Measurements from ENCODE around the gene ROBO4.
A peak's percentile ranks its signal among the peaks of the same experiment; 100 is the strongest.

The ROBO4 gene

DNA sequence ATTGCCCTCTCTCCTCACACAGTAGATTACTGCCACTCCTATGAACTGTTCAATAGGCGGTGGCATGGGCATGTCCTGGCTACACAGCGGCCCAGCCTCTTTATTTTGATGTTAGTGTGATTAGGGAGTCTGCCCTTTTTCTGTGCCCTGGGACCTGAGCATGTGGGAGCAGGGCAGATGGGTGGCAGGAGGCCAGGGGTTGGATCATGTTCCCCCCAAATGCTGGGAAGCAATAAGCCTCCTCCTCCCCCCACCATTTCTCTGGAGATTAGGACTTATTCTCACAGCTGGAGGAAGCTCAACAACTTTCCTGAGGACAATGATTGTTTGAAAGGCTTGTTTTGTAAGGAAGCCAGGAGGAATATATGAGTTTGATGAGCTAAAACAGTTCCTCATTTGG lies 22.2 kb upstream of the ROBO4 start:
- no peak for DNase-seq (ENCODE audit: low read depth, low spot score)

DNA sequence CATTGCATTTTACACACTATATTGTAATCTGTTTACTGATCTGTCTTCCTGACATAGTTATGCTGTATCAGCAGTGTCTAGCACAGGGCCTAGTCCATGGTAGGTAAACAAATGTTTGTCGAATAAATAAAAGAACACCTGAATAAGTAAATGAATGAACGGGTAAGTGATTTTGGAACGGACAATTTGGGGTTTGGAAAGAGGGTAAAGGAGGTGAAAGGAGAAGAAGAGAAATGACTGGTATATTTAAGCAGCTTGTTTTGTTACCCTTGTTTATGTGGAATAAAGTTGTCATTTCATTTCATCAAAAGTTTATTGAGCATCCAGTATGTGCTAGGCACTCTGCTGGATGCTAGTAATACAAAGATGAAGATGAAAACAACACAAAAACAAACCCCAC lies 21.3 kb upstream of the ROBO4 start, which contains the start of gene HEPN1:
Gene HEPN1, plus strand, starts transcription at position 301 of the 400 bp plus-strand sequence.
- DNase-seq (ENCODE audit: low read depth, low spot score): no peak

DNA sequence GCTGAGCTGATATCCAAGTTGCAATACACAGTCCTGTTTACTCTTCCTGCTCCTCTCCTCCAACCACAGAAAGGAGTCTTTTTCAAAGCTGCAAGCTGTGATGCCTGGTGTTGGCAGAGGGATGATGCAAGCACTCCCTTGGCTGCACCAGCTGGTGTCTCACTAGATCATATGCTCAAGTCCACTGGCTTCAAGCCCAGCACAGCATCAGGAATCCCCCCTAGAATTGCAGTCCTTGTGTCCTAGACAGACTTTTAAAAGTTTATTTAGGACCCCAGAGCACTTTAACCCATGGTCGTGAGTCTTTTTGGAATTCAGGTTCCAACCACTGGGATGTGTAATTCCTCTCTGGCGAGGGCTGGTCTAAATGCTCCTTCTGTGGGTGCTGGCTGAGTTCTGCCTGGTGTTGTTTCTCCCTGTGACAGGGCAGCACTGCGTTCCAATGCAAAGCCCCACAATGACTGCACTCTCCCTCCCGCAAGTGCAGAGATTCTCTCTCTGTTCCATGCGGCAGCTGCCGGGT lies 19.5 kb upstream of the ROBO4 start:
- DNase-seq (ENCODE audit: low read depth, low spot score): no peak

DNA sequence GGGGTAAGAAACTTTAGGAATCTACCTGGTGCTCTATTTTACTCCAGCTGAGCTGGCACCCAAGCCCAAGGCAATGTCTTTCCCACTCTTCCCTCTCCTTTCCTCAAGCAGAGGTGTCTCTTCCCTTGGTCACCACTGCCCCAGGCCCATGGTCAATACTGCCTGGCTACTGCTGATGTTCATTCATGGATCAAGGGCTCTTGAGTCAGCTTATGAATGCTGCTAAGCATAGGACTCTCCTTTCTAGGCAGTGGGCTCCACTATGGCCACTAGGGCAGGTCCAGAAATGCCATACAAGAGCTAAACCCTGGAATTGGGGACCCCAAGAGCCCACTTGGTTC lies 18.7 kb upstream of the ROBO4 start:
- DNase-seq (ENCODE audit: low read depth, low spot score): no peak

DNA sequence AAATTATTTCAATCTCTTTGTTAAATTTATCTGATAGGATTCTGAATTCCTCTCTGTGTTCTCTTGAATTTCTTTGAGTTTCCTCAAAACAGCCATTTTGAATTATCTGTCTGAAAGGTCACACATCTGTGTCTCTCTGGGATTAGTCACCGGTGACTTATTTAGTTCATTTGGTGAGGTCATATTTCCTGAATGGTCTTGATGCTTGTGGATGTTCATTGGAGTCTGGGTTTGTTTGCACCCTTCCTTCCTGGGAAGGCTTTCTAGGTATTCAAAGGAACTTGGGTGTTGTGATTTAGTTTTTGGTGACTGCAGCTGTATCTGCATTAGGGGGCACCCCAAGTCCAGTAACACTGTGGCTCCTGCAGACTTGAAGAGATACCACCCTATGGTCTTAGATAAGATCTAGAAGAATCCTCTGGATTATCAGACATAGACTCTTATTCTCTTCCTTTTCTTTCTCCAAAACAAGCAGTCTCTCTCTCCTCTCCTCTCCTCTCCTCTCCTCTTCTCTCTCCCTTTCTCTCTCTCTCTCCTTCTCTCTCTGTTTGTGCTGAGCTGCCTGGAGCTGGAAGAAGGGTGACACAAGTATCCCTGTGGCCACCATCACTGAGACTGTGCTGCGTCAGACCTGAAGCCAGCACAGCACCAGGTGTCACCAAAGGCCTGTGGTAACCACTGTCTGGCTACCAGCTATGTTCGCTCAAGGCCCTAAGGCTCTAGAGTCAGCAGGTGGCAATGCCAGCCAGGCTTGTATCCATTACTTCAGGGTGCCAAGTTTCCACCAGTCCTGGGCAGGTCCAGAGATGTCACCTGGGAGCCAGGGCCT lies 18.1 kb upstream of the ROBO4 start:
- DNase-seq (ENCODE audit: low read depth, low spot score): no peak

DNA sequence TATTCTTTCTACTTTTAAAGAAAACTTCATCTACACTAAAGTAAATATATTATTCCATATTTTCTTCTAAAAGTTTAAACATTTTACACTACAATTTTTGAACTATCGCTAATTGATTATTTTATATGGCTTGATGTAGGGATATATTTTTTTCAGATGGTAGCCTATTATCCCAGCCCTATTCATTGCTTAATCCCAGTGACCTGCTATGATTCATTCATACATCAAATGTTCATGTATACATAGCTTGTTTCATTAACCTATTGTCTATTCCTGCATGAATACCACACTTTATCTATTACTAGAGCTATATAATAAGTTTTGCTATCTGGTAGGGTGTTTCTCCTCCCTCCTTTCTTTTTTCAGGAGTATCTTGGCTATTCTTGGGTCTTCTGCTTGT lies 5.0 kb upstream of the ROBO4 start:
- no peak for DNase-seq (ENCODE audit: low read depth, low spot score)

DNA sequence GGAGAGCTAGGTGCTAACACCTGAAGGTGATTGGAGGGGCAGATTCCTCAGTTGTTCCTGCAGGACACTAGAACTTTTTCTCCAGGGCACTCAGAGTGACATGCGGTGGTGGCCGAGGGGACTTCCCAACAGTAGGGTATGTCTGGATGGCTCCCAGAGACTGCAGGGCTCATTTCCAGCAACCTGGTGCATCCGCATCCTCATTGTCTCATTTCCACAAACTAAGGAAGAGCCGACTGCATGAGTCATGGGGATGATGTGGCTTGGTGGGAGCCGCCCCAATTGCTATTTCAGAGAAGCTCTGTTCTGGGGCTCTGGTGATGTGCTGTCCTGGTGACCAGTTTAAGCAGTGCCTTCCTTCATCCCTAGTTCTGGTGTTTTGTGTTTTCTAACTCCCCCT lies 2.8 kb upstream of the ROBO4 start:
- peak; percentile 36 for DNase-seq (ENCODE audit: low read depth, low spot score)

DNA sequence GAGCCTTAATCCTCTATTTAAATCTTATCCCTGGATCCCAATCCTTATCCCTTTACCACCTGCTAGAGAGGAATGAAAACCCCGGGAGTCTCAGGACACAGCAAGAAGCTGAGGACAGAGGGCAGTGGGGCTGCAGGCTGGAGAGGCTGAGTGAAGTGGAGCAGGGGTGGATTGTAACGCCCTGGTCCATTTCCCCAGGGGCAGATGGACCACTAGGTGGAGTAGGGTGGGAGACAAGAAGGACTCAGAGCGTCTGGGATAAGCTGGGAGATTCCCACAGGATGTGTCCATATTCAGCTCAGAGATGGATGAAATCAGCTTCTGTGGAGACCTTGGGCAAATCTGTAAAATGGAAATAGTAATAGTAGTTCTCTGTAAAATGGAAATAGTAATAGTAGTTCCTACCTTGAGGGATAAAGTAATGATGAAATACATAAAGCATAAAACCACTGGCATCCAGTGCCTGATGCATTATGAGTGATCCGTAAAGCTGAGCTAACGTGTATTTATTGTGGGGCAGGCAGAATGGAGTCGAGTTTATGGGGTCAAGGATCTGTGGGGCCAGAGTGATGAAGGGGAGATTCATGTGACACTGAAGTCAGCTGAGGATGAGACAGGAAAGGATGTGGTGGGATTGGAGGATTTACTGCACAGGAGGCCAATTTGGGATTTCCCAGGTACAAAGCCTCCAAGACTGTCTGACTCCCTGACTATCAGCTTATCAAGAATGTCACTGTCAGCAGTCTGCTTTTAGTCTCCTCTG lies 1.9 kb upstream of the ROBO4 start:
- DNase-seq (ENCODE audit: low read depth, low spot score): no peak

DNA sequence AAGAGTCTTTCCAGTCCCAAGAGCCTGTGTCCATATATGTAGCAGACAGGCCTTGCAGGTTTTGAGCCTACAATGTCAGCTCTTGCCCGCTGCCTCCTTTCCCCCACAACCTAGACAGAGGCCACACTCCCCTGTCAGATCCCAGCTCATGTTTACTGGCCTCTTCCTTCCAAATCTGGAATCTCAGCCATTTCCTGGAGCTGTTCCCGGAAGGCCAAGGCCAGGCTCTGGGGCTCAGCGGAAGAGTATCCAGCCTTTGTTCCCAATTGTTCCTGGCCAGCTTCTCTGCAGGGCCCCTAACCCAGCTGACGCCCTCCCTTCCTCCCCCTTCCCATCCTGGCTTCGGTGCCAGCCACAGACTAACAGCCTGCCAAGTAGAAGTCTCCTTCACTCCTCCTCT lies 1.0 kb upstream of the ROBO4 start:
- no peak for DNase-seq (ENCODE audit: low read depth, low spot score)

DNA sequence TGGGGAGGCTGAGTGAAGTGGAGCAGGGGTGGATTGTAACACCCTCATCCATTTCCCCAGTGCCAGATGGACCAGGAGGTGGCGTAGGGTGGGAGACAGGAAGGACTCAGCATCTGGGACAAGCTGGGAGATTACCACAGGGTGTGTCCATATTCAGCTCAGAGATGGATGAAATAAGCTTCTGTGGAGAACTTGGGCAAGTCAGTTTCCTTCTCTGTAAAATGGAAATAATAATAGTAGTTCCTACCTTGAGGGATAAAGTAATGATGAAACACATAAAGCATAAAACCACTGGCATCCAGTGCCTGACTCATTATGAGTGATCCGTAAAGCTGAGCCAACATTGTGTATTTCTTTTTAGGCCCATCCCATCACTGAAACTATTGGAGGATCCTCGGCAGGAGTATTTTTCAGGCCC lies 607 bp upstream of the ROBO4 start:
- DNase-seq (ENCODE audit: low read depth, low spot score): no peak

DNA sequence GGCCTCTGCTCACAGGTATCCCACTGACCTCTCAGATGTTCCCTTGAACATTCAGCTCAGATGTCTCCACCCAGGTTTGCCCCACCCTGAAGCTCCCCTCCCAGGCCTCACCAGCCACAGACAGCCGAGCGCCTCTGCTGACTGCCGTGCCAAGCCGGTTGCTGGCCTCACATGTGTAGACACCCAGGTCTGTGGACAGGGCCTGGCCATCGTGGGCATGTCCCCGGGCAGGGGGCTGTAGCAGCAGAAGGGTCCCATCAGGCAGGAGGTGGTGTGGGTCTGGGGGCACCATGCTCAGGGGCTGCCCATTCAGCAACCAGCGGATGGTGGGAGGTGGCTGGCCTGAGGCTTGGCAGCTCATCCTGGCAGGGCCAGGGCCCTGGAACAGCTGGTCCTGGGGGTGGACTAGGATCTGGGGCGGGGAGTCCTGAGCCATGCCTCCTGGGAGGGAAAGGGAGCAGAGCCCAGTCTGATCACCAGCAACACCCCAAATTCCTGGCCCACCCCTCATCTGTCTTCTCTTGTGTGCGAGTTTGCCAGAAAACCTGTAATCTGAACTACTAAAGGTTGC lies 759 bp downstream of the ROBO4 start:
- no peak for DNase-seq (ENCODE audit: low read depth, low spot score)

DNA sequence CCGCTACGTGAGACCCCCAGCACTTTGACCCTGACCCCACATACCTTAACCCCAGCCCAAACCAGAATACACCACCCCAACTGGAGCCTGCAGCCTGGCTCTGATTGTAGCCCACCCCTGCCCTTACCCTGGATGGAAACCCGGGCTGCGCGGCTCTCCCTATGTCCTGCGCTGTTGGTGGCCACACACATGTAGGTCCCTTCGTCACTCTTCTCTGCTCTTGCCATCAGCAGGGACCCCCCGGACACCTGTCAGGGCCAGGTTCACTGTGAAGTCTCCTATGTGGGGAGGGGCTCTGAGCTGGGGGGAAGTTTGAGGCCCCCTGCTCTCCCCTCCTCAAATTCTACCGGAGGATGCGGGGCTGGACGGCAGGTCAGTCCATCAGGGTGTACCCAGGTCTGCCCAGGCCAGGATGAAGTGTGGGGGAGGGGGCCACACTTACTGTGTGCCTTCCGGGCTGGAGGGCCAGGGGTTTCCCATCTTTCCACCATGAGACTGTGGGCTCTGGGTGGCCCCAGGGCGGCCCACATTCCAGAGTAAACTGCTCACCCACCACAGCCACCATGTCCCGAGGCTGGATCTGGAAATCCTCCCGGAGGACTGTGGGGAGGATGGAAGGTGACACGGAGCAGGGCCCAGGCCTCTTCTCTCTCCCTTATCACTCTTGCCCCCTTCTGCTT lies 1.5 kb downstream of the ROBO4 start:
- DNase-seq (ENCODE audit: low read depth, low spot score): peak; percentile 42

DNA sequence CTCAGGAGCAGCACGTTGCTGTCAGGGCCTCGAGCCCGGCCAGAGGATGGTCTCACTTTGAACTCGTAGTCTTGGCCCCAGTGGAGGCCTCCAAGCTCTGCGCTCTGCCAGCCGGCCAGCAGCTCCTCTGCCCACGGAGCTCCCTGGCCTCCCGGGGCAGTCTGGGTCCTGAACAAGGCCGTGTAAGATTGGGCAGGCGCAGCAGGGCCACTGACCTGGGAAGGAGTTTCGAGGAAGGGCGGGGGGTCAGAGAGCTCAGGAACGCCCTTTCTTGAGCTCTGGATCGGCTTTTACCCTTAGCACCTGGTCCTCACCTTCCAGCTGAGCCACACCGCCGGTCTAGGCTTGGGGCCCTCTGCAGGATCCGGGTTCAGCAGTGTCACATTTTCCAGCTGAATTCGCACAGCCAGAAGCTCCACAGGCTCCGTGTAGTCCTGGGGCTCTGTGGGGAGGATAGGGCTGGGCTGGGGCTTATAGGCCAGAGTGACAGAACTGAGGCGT lies 2.1 kb downstream of the ROBO4 start:
- DNase-seq (ENCODE audit: low read depth, low spot score): no peak

DNA sequence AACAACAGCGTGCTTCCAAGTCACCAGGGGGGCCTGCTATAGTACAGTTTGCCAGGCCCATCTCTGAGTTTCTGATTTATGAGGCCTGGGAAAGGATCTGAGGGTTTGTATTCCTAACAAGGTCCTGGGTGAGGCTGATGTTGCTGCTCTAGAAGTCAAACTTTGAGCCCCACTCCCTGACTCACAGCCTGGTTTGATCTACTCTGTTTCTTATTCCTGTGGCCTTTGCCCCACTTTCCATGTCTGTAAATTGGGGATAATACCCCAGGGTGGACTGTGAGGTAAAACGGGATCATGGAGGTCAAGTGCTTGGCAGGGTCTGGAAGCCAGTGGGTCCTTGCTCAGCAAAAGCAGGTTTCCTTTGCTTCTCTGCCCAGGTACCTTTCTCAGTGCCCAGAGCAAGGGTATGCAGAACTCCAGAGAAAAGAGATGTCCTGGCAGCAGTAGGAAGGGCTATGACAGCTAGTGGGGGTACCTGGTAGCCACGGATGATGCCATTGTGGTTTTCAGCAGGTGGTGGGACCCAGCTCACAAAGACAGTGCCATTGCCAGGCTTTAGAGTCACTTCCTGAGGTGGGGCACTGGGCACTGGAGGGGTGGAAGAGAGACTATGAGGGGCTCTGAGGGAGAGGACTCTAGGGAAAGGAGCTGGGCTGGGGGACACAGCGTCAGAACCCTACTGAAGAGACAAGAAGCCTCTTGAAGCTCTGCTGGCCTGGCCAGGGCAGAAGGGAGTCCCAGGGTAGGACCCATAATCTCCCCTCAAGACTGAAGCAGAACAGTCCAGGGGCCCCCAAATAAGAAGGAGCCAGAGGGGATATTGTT lies 2.8 kb downstream of the ROBO4 start:
- no peak for DNase-seq (ENCODE audit: low read depth, low spot score)

DNA sequence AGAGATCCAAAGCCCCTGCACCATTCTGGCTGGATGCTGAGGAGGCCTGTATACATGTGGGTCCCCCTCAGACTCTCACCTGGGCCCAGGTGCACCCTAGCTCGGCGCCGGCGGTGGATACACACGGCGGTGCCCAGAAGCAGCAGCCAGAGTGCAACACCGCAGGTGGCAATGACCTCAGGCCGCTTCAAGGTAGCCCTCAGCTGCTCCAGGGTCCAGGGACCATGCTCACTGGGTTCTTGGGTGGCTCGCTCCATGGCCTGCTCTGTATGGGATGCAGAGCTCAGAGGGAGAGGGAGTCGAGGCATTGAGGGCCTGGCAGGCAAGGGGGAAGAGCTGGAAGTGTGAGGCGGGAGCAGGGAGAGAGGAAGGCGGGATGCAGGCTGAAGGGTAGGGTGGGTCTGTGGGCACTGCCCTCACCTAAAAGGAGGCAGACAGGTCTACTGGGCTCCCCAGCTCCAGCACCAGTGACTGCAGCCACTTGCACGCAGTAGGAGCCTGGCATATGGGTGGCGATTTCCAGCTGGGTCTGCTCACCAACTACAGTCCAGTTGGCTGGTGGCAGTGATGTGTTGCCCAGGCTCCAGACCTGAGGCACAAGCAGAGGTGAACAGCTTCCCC lies 3.8 kb downstream of the ROBO4 start:
- no peak for DNase-seq (ENCODE audit: low read depth, low spot score)

DNA sequence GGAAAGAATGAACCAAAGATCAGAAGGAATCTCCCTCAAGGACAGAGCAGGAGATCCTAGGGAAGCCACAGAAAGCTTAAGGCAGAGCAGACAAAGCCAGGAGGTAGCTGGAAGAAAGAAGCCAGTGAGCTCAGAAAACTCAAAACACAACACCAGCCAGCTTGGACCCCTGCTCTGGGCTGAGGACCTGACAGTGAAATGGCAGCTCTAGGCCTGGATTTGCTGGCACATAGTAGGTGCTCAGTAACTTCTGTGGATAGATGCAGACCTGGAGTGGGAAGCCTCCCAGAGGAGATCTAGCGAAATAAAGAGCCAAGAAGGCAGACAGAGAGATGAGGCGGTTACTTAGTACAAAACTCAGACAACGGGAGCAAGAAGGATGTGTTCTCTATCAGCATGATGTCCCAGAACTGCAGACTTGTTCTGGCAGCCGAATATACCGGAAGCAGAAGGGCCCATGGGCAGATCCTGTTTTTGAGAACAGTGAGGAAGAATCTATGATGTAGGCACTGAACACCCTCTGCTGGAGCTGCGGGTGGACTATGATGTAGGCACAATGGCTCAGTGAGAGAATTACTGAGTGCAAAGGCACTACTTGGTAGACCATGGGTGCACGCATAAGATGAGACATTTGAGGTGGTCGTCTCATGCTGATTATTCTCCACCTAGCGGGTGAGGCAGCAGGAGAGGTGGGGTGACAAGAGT lies 4.8 kb downstream of the ROBO4 start:
- DNase-seq (ENCODE audit: low read depth, low spot score): no peak

DNA sequence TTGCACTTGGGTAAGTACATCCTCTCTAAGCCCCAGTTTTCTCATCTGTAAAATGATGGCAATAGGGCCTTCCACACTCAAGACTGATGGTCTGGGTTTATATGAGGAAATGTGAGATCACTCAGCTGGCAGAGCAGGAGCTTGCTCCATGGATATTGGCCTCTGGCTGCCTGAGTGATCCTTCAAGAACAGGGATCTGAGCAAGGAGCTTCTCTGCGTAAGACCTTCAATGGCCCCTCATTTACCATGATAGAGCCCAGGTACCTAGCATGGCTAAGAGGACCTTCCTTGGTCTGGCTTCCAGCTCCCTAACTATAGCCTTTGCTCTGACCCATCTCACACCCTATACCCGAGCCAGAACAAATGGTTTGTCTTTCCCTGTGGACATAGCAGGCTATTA lies 5.5 kb downstream of the ROBO4 start:
- no peak for DNase-seq (ENCODE audit: low read depth, low spot score)

DNA sequence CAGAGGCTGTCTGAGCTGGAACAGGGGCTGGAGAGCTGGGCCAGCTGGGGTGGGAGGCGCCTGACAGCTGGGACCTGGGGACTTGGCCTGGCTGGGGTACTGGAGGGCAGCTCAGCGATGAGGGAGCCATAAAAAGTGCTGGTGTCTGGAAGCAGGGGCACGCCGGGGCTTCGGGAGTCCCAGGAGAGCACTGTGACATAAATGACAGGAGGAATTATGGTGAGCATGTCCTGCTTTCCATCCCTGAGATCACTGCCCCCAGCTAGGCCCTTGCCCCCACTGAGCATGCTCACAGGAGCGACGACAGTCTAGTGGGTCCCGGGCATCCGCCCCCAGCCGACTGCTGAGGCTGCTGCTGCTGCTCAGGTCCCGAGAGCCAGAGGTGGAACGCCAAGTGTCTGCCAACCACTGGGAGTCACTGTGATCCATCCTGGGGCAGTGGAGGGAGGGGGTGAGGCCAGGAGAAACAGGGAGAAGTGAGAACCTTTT lies 6.2 kb downstream of the ROBO4 start:
- peak; percentile 36 for DNase-seq (ENCODE audit: low read depth, low spot score)

DNA sequence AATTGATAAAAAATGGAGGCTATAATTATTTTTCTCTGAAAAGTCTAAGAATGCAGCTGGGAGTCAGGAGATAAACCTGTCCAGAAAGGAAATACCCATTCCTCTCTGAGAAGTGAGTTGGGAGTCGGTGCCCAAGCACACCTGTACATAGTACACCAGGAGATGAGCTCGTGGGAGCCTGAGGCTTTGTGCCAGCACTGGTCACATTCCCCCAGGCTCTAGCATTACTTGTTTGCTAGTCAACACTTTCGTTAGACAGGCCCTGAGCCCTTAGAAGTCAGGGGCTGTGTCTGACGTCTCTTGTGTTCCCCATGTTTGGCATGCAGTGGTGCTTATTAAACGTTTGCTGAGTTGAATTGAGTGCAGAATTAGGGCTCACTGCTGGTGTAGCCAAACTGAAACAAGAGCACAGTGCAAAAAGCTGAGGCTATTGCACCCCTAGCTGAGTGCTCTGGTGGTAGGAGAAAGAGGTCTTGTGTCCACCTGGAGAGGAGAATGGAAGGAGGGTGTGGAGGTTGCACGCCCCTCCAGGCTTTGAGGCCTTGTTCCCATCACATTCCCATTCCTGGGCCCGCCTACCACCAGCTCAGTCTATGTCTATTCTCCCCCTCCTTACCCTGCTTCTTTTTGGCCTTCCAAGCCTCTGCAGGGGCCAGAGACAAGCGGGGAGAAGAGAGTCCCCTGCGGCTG lies 6.8 kb downstream of the ROBO4 start:
- no peak for DNase-seq (ENCODE audit: low read depth, low spot score)
